GM21529 (cell line): ENCODE data around the gene EAF1.
"Not testable (repeated sequence)": the region's sequence is repeated elsewhere in the genome, so short reads cannot be mapped to it uniquely, and the experiment has no call there.

Source experiments
- ATAC-seq: cut with Tn5 transposase; IDR thresholded peaks from one replicate; pipeline ENCODE4 v1.9.1; 2021; ENCODE audit not compliant: unreplicated experiment

Gene EAF1

GRCh38 chr3:15427182-15427880 is at the start of gene EAF1, which contains the start of gene METTL6:
Gene EAF1 (plus strand): TSS chr3:15427598. CDS start chr3:15427780, 182 bp downstream.
Gene METTL6 (minus strand): TSS chr3:15427544. CDS start chr3:15426511, 1,033 bp downstream.
- peak; percentile 92 for ATAC-seq

- ATAC-seq = peak; percentile 92
Observed at GRCh38 chr3:15377961-15378791, 49.2 kb upstream of the EAF1 start.

GRCh38 chr3:15380980-15381890 is 46.2 kb upstream of the EAF1 start:
- no peak for ATAC-seq

GRCh38 chr3:15382405-15382923 is 44.9 kb upstream of the EAF1 start:
- ATAC-seq = no peak

- peak; percentile 84 for ATAC-seq
Observed at GRCh38 chr3:15384510-15385237, 42.7 kb upstream of the EAF1 start.

GRCh38 chr3:15385238-15385695 is 42.1 kb upstream of the EAF1 start:
- ATAC-seq = not testable (repeated sequence)

- no peak for ATAC-seq
Observed at GRCh38 chr3:15385901-15386653, 41.3 kb upstream of the EAF1 start.

GRCh38 chr3:15386654-15386955 is 40.8 kb upstream of the EAF1 start:
- not testable (repeated sequence) for ATAC-seq

GRCh38 chr3:15387171-15387581 is 40.2 kb upstream of the EAF1 start:
- no peak for ATAC-seq

GRCh38 chr3:15387735-15388134 is 39.7 kb upstream of the EAF1 start:
- no peak for ATAC-seq

GRCh38 chr3:15388335-15388734 is 39.1 kb upstream of the EAF1 start:
- not testable (repeated sequence) for ATAC-seq

- ATAC-seq = no peak
Observed at GRCh38 chr3:15390460-15390859, 36.9 kb upstream of the EAF1 start.

- ATAC-seq = no peak
Observed at GRCh38 chr3:15391007-15391406, 36.4 kb upstream of the EAF1 start.

- ATAC-seq = not testable (repeated sequence)
Observed at GRCh38 chr3:15393252-15393651, 34.1 kb upstream of the EAF1 start.

- ATAC-seq = not testable (repeated sequence)
Observed at GRCh38 chr3:15398731-15399133, 28.7 kb upstream of the EAF1 start.

- ATAC-seq = no peak
Observed at GRCh38 chr3:15399970-15400369, 27.4 kb upstream of the EAF1 start.

- ATAC-seq = no peak
Observed at GRCh38 chr3:15401936-15402335, 25.5 kb upstream of the EAF1 start.

GRCh38 chr3:15403495-15403894 is 23.9 kb upstream of the EAF1 start:
- ATAC-seq = no peak

- ATAC-seq = no peak
Observed at GRCh38 chr3:15403965-15404364, 23.4 kb upstream of the EAF1 start.
